K562 (cell line): ENCODE results near the gene PELI3. TPM values are rescaled to one million over a fixed set of nuclear protein-coding genes. Genes with fewer than 3 reads are reported as not detected.
A peak's percentile ranks its signal among the peaks of the same experiment; 100 is the strongest.

Experiments
- BRD9 ChIP-seq: fragments of 450-650 bp; IDR thresholded peaks from 2 replicates; pipeline ENCODE4 v1.6.1; 2018; ENCODE audit warnings: low read depth; ENCODE audit not compliant: partially characterized antibody
- CTBP1 ChIP-seq: fragments of 450-650 bp; IDR thresholded peaks from 2 replicates; pipeline ENCODE4 v1.6.1; 2016; ENCODE audit warnings: borderline replicate concordance
- E2F6 ChIP-seq, 2 experiments: IDR thresholded peaks; 2 replicates each; pipeline ENCODE4 v1.6.1; 2011; ENCODE audit warnings: borderline replicate concordance in 1 of 2, control low read depth in 1 of 2, low read depth in 1 of 2, low read length in 1 of 2, mild to moderate bottlenecking in 1 of 2, mixed read lengths in 1 of 2, moderate library complexity in 1 of 2; ENCODE audit not compliant: insufficient read depth in 1 of 2, insufficient read length in 1 of 2, poor library complexity in 1 of 2, severe bottlenecking in 1 of 2; ENCODE audit errors: extremely low read depth in 1 of 2
- ELF2 ChIP-seq: fragments of 250-450 bp; sonication (Bioruptor Pico); IDR thresholded peaks from 2 replicates; pipeline ENCODE4 v1.5.0; 2021; ENCODE audit warnings: mild to moderate bottlenecking
- GABPB1 ChIP-seq: sonication (generic); formaldehyde crosslinking; IDR thresholded peaks from 2 replicates; pipeline ENCODE4 v1.8.0; 2022; ENCODE audit warnings: mild to moderate bottlenecking, missing genetic modification reagents
- GATAD2A ChIP-seq: fragments of 450-650 bp; IDR thresholded peaks from 2 replicates; pipeline ENCODE4 v1.6.1; 2017
- ID3 ChIP-seq, 2 experiments: fragments of 250-450 bp in 1 of 2; fragments of 450-650 bp in 1 of 2; sonication (Bioruptor Pico) in 1 of 2; IDR thresholded peaks; 2 replicates each; pipeline versions ENCODE4 v1.6.1 to v1.8.0; 2016 to 2021; ENCODE audit warnings: mild to moderate bottlenecking in 2 of 2, moderate library complexity in 2 of 2, missing compliant biosample characterization in 1 of 2, missing genetic modification characterization in 1 of 2
- IFI16 ChIP-seq: fragments of 250-450 bp; sonication (Bioruptor Pico); IDR thresholded peaks from 2 replicates; pipeline ENCODE4 v2.1.2; 2022; ENCODE audit warnings: mild to moderate bottlenecking, inconsistent platforms
- MTA2 ChIP-seq: fragments of 450-650 bp; IDR thresholded peaks from 2 replicates; pipeline ENCODE4 v1.6.1; 2016; ENCODE audit warnings: low read depth
- NCOA1 ChIP-seq: fragments of 450-650 bp; IDR thresholded peaks from 2 replicates; pipeline ENCODE4 v1.6.1; 2016; ENCODE audit warnings: low read depth
- NCOA2 ChIP-seq, 2 experiments: fragments of 450-650 bp; IDR thresholded peaks; 2 replicates each; pipeline ENCODE4 v1.6.1; 2018; ENCODE audit warnings: mild to moderate bottlenecking in 2 of 2, moderate library complexity in 1 of 2; ENCODE audit not compliant: partially characterized antibody in 2 of 2
- NR0B1 ChIP-seq: fragments of 450-650 bp; IDR thresholded peaks from one replicate; pipeline ENCODE4 v1.6.1; 2018; ENCODE audit warnings: mild to moderate bottlenecking, moderate library complexity; ENCODE audit not compliant: partially characterized antibody
- PCBP1 ChIP-seq: fragments of 200-400 bp; formaldehyde crosslinking; IDR thresholded peaks from 2 replicates; pipeline ENCODE4 v1.6.1; 2018; ENCODE audit warnings: mild to moderate bottlenecking, low read depth, low read length; ENCODE audit not compliant: poor library complexity, severe bottlenecking
- PTBP1 ChIP-seq: fragments of 200-400 bp; formaldehyde crosslinking; IDR thresholded peaks from 2 replicates; pipeline ENCODE4 v1.6.1; 2017; ENCODE audit warnings: low read depth, low read length
- SMARCA5 ChIP-seq: fragments of 450-650 bp; IDR thresholded peaks from 2 replicates; pipeline ENCODE4 v1.6.1; 2016
- ZC3H11A ChIP-seq: IDR thresholded peaks from 2 replicates; pipeline ENCODE4 v1.6.1; 2012; ENCODE audit warnings: low read depth, low read length, improper control_type of control experiment
- ZNF354B ChIP-seq: fragments of 250-450 bp; sonication (Bioruptor Pico); IDR thresholded peaks from 2 replicates; pipeline ENCODE4 v1.4.0; 2020
- ZNF41 ChIP-seq: fragments of 250-450 bp; sonication (Bioruptor Pico); conservative IDR thresholded peaks from 2 replicates; pipeline ENCODE4 v1.4.0; 2020; ENCODE audit warnings: mild to moderate bottlenecking
- ZNF449 ChIP-seq: fragments of 250-450 bp; sonication (Bioruptor Pico); IDR thresholded peaks from 2 replicates; pipeline ENCODE4 v1.8.0; 2022; ENCODE audit warnings: moderate library complexity, mild to moderate bottlenecking, inconsistent platforms
- ZNF695 ChIP-seq: fragments of 450-650 bp; formaldehyde crosslinking; IDR thresholded peaks from 2 replicates; pipeline ENCODE4 v1.4.0; 2020; ENCODE audit warnings: mild to moderate bottlenecking, moderate library complexity
- ZNF696 ChIP-seq: fragments of 250-450 bp; sonication (Bioruptor Pico); conservative IDR thresholded peaks from 2 replicates; pipeline ENCODE4 v1.4.0; 2020; ENCODE audit warnings: mild to moderate bottlenecking, moderate library complexity
- polyA plus RNA-seq, 8 experiments: library from polyadenylated mRNA; depleted of rRNA in 4 of 8; stranded (reverse) in 5 of 8; unstranded in 3 of 8; fragments of >200 nt; fragmentation: Nextera tagmentation in 2 of 8; fragmentation: Illumina TruSeq in 1 of 8; extraction: Ambion mirVana in 2 of 8; extraction: Trizol in 1 of 8; gene quantifications; 2 replicates each; pipeline versions ENCODE4 v1.2.1 to v1.2.3, GENCODE V29; 2011 to 2014; ENCODE audit warnings: inconsistent platforms in 1 of 8, missing spikeins in 1 of 8
- total RNA-seq, 7 experiments: library from RNA; depleted of rRNA in 6 of 7; stranded (reverse); fragments of >200 nt in 6 of 7; fragmentation: Illumina TruSeq in 2 of 7; extraction: Trizol in 2 of 7; gene quantifications; 2 replicates each; pipeline versions ENCODE4 v1.2.1 to v1.2.3, GENCODE V29; 2011 to 2021; ENCODE audit warnings: low replicate concordance in 1 of 7

The PELI3 gene
- total and polyA plus RNA-seq, 9 of the 15 experiments (the other 6 are each of a cell fraction or from before 2014, with no cell fraction given): 0.17 to 4.2 (median 1.9) TPM

GRCh38 chr11:66418168-66418985, 48.3 kb upstream of the PELI3 start (continued):
- TF ChIP-seq PTBP1: no peak
- no peak for TF ChIP-seq ZNF696 (CRISPR knock-in tag)
- no peak for TF ChIP-seq IFI16 (CRISPR knock-in tag)
- peak; percentile 56; the same call in 1 of the 2 replicates for TF ChIP-seq GABPB1 (CRISPR knock-in tag)
- TF ChIP-seq NCOA1: peak; percentile 90
- TF ChIP-seq NCOA2 (IDR thresholded peaks at IDR 0.05; ENCODE audit: partially characterized antibody in 2 of 2): no peak
- TF ChIP-seq CTBP1: no peak
- no peak for TF ChIP-seq ZC3H11A
- TF ChIP-seq ZNF695 (CRISPR knock-in tag): no peak
- no peak for TF ChIP-seq ELF2 (CRISPR knock-in tag)
- no peak for TF ChIP-seq PCBP1
- TF ChIP-seq SMARCA5: no peak
- TF ChIP-seq GATAD2A: no peak
- no peak for TF ChIP-seq ZNF354B (CRISPR knock-in tag)
- no peak for TF ChIP-seq MTA2
- TF ChIP-seq ZNF449 (CRISPR knock-in tag): no peak
- no peak for TF ChIP-seq NR0B1
- TF ChIP-seq E2F6 (IDR thresholded peaks at IDR 0.05; ENCODE audit: borderline replicate concordance in 1 of 2, extremely low read depth in 1 of 2, insufficient read depth in 1 of 2, insufficient read length in 1 of 2, low read depth in 1 of 2, low read length in 1 of 2, poor library complexity in 1 of 2, severe bottlenecking in 1 of 2): no peak
- no peak for TF ChIP-seq ID3 (CRISPR knock-in tag; IDR thresholded peaks at IDR 0.05)
- no peak for TF ChIP-seq ID3 (tag; IDR thresholded peaks at IDR 0.05)
- no peak for TF ChIP-seq BRD9
- TF ChIP-seq ZNF41: no peak
